Ovary (tissue), 9 donors: ENCODE results near the gene TIMM50. TPM values are rescaled to one million over a fixed set of nuclear protein-coding genes. Genes with fewer than 3 reads are reported as not detected.

ENCODE experiments used
- DNase-seq, 5 donors: peaks; one replicate each; pipeline ENCODE4 v3.0.0-alpha.2; 2019 to 2020
- H3K27ac ChIP-seq, 2 donors: fragments of 200-600 bp; one replicate each; pipeline versions ENCODE4 v1.5.1 to v1.8.0; 2019 to 2022
- H3K27me3 ChIP-seq: fragments of 200-600 bp; one replicate; pipeline ENCODE4 v1.8.0; 2022
- H3K36me3 ChIP-seq: fragments of 200-600 bp; sonication (generic); one replicate; pipeline ENCODE4 v1.5.1; 2019
- H3K4me1 ChIP-seq: one replicate; pipeline ENCODE4 v1.8.1; 2013; ENCODE audit warnings: mild to moderate bottlenecking, moderate library complexity; ENCODE audit not compliant: insufficient read depth
- H3K4me3 ChIP-seq: fragments of 200-600 bp; sonication (generic); one replicate; pipeline ENCODE4 v1.5.1; 2017
- H3K9me3 ChIP-seq, 2 donors: fragments of 200-600 bp in 1 of 2; sonication (generic) in 1 of 2; one replicate each; pipeline versions ENCODE4 v1.5.1 to v1.8.1; 2013 to 2019; ENCODE audit warnings: mild to moderate bottlenecking in 1 of 2, moderate library complexity in 1 of 2
- EP300 ChIP-seq: sonication (generic); formaldehyde crosslinking; IDR thresholded peaks from one replicate; pipeline ENCODE4 v1.6.1; 2017; ENCODE audit warnings: antibody characterized with exemption
- POLR2A ChIP-seq: fragments of 450-650 bp; IDR thresholded peaks from one replicate; pipeline ENCODE4 v1.6.1; 2017; ENCODE audit warnings: antibody characterized with exemption, mild to moderate bottlenecking, moderate library complexity
- WGBS, 3 donors: extraction: QIAGEN DNeasy Blood & Tissue Kit in 1 of 3; methylation state at CpG; one replicate each; pipeline versions ENCODE4 v1.1.5 to v1.1.7; 2013 to 2017; 5-methylcytosine and 5-hydroxymethylcytosine counted together
- intact Hi-C, 4 donors: fragments of 100-400 bp; cut with DNase I; formaldehyde crosslinking; loops; one replicate each; pipeline versions ENCODE4 v1.11.0 to v1.15.1; 2022 to 2023
- polyA plus RNA-seq, 2 donors: library from polyadenylated mRNA; stranded (reverse); fragments of 200-250 nt in 1 of 2; fragments of 350-450 nt in 1 of 2; fragmentation: Illumina TruSeq in 1 of 2; extraction: RNeasy Lipid Tissue Mini Kit (QIAGEN cat#74804) in 1 of 2; gene quantifications; one replicate each; pipeline ENCODE4 v1.2.3, GENCODE V29; 2013 to 2014
- total RNA-seq, 7 donors: library from RNA; depleted of rRNA in 2 of 7; stranded (reverse); fragments of >200 nt in 2 of 7; fragmentation: NEBNext Ultra II Directional in 3 of 7; extraction: Animal tissue kit (Norgen Biotek cat#: 25700) in 3 of 7; gene quantifications; one replicate each; pipeline versions ENCODE4 v1.1.0 to v1.2.4, GENCODE V29; 2016 to 2023
- TF ChIP-seq, protein P1 (sequence below), 3 donors: fragments of 450-650 bp in 2 of 3; fragments of 200-600 bp in 1 of 3; IDR thresholded peaks; one replicate each; pipeline versions ENCODE4 v1.5.1 to v1.8.0; 2016 to 2022; ENCODE audit warnings: antibody characterized with exemption in 3 of 3, mild to moderate bottlenecking in 1 of 3
- donor health status: DM: no; HTN: no; CAD: no; lungs with moderate emphysema.
- donor health status: DM: no; HTN: no; CAD: no.
- donor health status: Bipolar disorder and iron deficiency.
- donor health status: DM: yes; HTN: yes; CAD: no.
- donor health status: DM: no; HTN: no; CAD: no.
- donor health status: DM: yes; HTN: yes; CAD: no.

The TIMM50 gene
- total and polyA plus RNA-seq, 9 donors, result 31.5 to 59.9 (median 50.1) TPM

DNA sequence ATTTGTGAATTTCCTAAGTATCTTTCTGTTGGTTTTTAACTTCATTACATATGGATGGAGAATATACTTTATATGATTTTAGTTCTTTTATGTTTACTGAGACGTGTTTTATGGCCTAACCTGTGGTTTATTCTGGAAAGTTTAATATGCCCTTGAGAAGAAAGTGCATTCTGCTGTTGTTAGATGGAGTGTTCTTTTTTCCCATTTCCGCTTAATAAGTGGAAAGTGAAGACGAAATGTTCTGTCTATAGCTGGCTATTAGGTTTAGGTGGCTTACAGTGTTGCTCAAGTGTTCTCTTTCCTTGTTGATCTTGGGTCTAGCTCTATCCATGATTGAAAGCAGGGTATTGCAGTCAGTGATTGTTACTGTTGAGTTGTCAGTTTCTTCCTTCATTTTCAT is 17.2 kb upstream of the TIMM50 start:
- Histone ChIP-seq H3K4me1 (no peaks in the 10 kb centered on the region), H3K27me3 (no peaks in the 10 kb centered on the region), H3K4me3 (no peak overlapping the region), H3K36me3 (no peaks in the 10 kb centered on the region), H3K9me3 (no peaks in the 10 kb centered on the region), H3K27ac (no peak overlapping the region)
- TF ChIP-seq EP300 (no peak), POLR2A (no peak)
- TF ChIP-seq, protein P1, sequence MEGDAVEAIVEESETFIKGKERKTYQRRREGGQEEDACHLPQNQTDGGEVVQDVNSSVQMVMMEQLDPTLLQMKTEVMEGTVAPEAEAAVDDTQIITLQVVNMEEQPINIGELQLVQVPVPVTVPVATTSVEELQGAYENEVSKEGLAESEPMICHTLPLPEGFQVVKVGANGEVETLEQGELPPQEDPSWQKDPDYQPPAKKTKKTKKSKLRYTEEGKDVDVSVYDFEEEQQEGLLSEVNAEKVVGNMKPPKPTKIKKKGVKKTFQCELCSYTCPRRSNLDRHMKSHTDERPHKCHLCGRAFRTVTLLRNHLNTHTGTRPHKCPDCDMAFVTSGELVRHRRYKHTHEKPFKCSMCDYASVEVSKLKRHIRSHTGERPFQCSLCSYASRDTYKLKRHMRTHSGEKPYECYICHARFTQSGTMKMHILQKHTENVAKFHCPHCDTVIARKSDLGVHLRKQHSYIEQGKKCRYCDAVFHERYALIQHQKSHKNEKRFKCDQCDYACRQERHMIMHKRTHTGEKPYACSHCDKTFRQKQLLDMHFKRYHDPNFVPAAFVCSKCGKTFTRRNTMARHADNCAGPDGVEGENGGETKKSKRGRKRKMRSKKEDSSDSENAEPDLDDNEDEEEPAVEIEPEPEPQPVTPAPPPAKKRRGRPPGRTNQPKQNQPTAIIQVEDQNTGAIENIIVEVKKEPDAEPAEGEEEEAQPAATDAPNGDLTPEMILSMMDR (IDR thresholded peaks at IDR 0.05), result no peak
- WGBS, 3 donors, result 70 to 88% (median 73%) methylated on average over 3 of the region's 3 CpGs
- no peak for DNase-seq
- intact Hi-C loops, result no loop called here

DNA sequence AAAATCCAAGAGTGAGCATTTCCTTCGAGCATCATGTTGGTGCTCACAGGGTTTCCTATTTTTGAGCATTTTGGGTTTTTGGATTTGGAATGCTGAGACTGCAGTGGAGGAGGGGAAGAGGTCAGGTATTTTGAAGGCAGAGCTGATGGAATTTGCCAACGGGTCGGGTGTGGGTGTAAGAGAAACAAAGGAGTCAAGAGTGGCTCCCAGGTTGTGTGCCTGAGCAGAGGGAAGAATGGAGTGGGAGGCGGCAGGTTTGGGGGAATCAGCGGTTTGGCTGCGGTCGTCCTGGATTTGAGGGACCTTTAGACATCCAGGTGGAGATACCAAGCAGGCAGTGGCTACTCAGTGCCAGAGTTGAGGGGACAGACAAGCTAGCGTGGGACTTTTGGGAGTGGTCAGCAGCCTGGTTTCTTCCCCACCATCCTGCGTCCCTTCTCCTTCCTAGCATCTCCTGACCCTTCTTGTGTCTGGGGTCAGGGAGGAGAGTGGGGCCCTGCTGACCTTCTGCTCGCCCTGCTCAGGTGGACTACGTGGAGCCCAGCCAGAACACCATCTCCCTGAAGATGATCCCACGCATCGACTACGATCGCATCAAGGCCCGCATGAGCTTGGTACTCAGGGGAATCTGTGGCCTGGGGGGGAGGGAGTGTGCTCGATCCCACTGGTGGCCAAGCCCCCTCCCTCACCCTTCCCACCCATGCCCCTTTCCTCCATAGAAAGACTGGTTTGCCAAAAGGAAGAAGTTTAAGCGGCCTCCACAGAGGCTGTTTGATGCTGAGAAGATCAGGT is 14.5 kb upstream of the TIMM50 start:
- intact Hi-C loops, result no loop called here
- WGBS, 3 donors, result 86 to 87% (median 87%) methylated on average over 18 of the region's 18 CpGs
- H3K27ac ChIP-seq, result no peak overlapping the region
- no peak for TF ChIP-seq EP300
- TF ChIP-seq, protein P1 (IDR thresholded peaks at IDR 0.05), result no peak
- TF ChIP-seq POLR2A, result no peak
- H3K4me3 ChIP-seq, result no peak overlapping the region
- no peaks in the 10 kb centered on the region for H3K9me3 ChIP-seq
- no peaks in the 10 kb centered on the region for H3K36me3 ChIP-seq
- H3K27me3 ChIP-seq, result no peaks in the 10 kb centered on the region
- DNase-seq, result no peak
- H3K4me1 ChIP-seq, result no peaks in the 10 kb centered on the region

DNA sequence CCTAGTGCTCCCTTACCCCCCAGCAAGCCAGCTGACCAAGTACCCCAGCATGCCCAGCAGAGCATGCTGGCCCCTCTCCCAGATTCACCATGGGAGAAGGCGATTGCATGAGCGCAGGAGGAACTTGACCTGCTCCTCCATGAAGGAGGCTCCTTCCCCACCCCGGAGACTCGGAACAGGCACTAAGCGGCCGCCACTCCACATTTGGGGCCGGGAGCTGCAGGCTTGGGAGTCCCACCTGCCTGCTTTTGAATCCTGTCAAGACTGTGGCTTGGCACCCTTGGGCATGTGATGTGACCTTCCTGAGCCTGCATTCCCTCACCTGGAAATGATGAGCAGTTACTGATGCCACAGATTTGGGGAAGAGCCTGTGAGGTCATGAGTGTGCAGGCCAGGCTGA is 12.7 kb upstream of the TIMM50 start:
- no peak overlapping the region for H3K27ac ChIP-seq
- H3K4me1 ChIP-seq, result no peaks in the 10 kb centered on the region
- H3K27me3 ChIP-seq, result no peaks in the 10 kb centered on the region
- DNase-seq, result no peak
- intact Hi-C loops, result no loop called here
- H3K36me3 ChIP-seq, result no peaks in the 10 kb centered on the region
- WGBS, 3 donors, result 87 to 95% (median 93%) methylated on average over 7 of the region's 7 CpGs
- TF ChIP-seq POLR2A (no peak), EP300 (no peak)
- TF ChIP-seq, protein P1 (IDR thresholded peaks at IDR 0.05), result no peak
- no peaks in the 10 kb centered on the region for H3K9me3 ChIP-seq
- H3K4me3 ChIP-seq, result no peak overlapping the region

DNA sequence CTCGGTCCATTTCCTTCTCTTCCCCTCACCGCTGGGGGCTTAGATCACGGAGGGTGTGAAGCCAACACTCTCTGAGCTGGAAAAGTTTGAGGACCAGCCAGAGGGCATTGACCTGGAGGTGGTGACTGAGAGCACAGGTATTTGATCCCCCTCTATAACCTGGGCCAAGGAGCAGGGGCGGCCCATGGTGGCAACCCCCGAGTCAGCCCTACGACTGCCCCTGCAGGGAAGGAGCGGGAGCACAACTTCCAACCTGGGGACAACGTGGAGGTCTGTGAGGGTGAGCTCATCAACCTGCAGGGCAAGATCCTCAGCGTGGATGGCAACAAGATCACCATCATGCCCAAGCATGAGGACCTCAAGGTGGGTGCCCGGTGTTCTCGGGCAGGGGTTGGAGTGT is 11.6 kb upstream of the TIMM50 start:
- Histone ChIP-seq H3K27me3 (no peaks in the 10 kb centered on the region), H3K4me1 (no peaks in the 10 kb centered on the region), H3K36me3 (no peaks in the 10 kb centered on the region), H3K4me3 (no peak overlapping the region), H3K27ac (no peak overlapping the region), H3K9me3 (no peaks in the 10 kb centered on the region)
- DNase-seq, result no peak
- TF ChIP-seq, protein P1 (IDR thresholded peaks at IDR 0.05), result no peak
- TF ChIP-seq POLR2A (no peak), EP300 (no peak)
- 87 to 90% (median 88%) methylated on average over 11 of the region's 11 CpGs for WGBS, 3 donors
- intact Hi-C loops, result no loop called here
